Measurements from ENCODE around the gene AGTPBP1. TPM values are rescaled to one million over a fixed set of nuclear protein-coding genes. Genes with fewer than 3 reads are reported as not detected.

Gene AGTPBP1
- total and polyA plus RNA-seq, 4 experiments from 2014 or later = 27.5 to 56.7 (median 42.9) TPM

DNA sequence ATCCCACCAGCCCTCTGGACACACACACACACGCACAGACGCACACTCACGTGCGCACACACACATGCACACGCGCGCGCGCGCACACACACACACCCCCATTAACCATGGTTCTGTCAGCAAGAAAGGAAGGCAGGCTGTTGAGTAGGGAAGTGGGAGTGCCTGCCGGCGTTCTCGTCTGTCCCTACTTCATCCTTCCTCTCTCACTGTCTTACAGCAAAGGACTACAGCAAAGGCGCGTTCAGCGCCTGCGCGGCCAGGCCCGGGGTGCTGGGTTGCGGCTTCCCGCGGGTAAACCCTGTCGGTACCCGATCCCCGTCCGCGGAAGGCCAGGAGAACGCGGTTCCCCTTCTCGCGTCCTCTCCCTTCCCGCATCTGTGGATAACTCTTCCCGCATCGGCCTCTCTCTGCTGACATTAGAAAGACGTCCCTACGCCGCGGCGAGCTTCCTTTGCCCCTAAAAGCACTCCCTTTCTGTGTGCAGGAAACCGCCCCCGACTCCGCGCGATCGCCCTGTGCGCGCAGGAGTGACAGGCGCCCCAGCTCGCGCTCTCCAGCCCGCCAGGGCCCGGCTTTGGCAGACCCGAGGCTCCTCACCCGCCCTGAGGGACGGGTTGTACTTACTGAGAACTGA is 219.2 kb downstream of the AGTPBP1 start:
- no peak overlapping the region for H3K27ac ChIP-seq (ENCODE audit: low read depth, low read length)
- CTCF ChIA-PET (ENCODE audit: partially characterized antibody) = no interaction called here
- no peak overlapping the region for H3K4me3 ChIP-seq (ENCODE audit: low read length in 2 of 2)
- H3K4me1 Mint-ChIP-seq = peaks cover 0 to 9% (median 6%) of the 10 kb centered on the region in 4 donors
- no peaks in the 10 kb centered on the region for H3K9me3 ChIP-seq (ENCODE audit: control insufficient read depth in 1 of 2, low read length in 2 of 2)
- POLR2A ChIA-PET (ENCODE audit: partially characterized antibody) = no interaction called here
- H3K27me3 Mint-ChIP-seq = peaks cover 19 to 26% of the 10 kb centered on the region in 2 donors
- intact Hi-C loops (cut with micrococcal nuclease) = no loop called here
- peak overlapping the region; percentile 4 to 71 (median 62) for H3K4me3 Mint-ChIP-seq
- no peaks in the 10 kb centered on the region for H3K36me3 Mint-ChIP-seq
- no peak overlapping the region for H3K27ac Mint-ChIP-seq
- peaks cover 10% of the 10 kb centered on the region for H3K4me1 ChIP-seq (ENCODE audit: insufficient read depth, low read length)
- H3K9me3 Mint-ChIP-seq = no peaks in the 10 kb centered on the region
- no peaks in the 10 kb centered on the region for H3K36me3 ChIP-seq (ENCODE audit: insufficient read depth, low read length)
- H3K27me3 ChIP-seq (ENCODE audit: insufficient read depth, low read length) = no peaks in the 10 kb centered on the region
- peak in 1 of 5 donors; percentile 4 for DNase-seq

GRCh38 chr9:85521371-85522197 is 220.2 kb downstream of the AGTPBP1 start:
- Mint-ChIP-seq H3K27me3 (peaks cover 19 to 29% of the 10 kb centered on the region in 2 donors), H3K4me1 (peaks cover 0 to 9% (median 6%) of the 10 kb centered on the region in 4 donors), H3K27ac (no peak overlapping the region), H3K9me3 (no peaks in the 10 kb centered on the region), H3K36me3 (no peaks in the 10 kb centered on the region), H3K4me3 (peak overlapping the region in 3 of 8 donors; percentile 63 to 71 (median 69))
- H3K36me3 ChIP-seq (ENCODE audit: insufficient read depth, low read length) = no peaks in the 10 kb centered on the region
- intact Hi-C loops (cut with micrococcal nuclease) = no loop called here
- H3K4me1 ChIP-seq (ENCODE audit: insufficient read depth, low read length) = peaks cover 10% of the 10 kb centered on the region
- H3K27me3 ChIP-seq (ENCODE audit: insufficient read depth, low read length) = no peaks in the 10 kb centered on the region
- ChIA-PET CTCF (ENCODE audit: partially characterized antibody) (no interaction called here), POLR2A (ENCODE audit: partially characterized antibody) (no interaction called here)
- DNase-seq = no peak
- no peak overlapping the region for H3K27ac ChIP-seq (ENCODE audit: low read depth, low read length)
- H3K4me3 ChIP-seq (ENCODE audit: low read length in 2 of 2) = no peak overlapping the region
- H3K9me3 ChIP-seq (ENCODE audit: control insufficient read depth in 1 of 2, low read length in 2 of 2) = no peaks in the 10 kb centered on the region

DNA sequence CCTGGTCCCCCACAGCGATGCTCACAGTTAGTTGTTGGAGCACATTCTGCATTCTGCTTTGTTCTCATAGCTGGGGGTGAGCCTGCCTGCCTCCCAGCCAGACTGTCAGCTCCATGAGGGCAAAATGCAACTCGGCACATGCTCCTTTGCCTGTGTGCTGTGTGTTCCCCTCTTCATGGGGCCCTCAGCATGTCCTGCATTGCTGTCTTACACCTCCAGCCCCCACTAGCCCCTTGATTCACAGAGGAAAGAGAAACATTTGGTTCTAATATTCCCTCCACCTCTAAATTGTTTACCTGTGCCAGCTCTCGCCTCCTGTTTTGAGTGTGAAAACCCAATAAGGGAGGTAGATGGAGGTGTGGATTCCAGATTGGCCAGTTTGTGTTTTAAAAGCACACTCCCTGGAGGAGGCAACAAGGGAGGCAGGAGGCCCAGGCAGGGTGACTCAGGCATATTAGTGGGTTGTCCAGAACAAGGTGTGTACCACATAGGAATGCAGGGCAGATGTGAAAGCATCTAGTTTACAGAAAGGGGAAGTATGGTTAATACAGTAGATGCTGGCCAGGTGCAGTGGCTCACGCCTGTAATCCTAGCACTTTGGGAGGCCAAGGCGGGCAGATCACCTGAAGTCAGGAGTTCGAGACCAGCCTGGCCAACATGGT is 224.6 kb downstream of the AGTPBP1 start:
- no peak overlapping the region for H3K4me3 ChIP-seq (ENCODE audit: low read length in 2 of 2)
- Mint-ChIP-seq H3K4me3 (no peak overlapping the region), H3K9me3 (no peaks in the 10 kb centered on the region), H3K36me3 (no peaks in the 10 kb centered on the region), H3K4me1 (peaks cover 0 to under 1% (median 0%) of the 10 kb centered on the region in 4 donors), H3K27ac (no peak overlapping the region), H3K27me3 (peaks cover 10 to 17% of the 10 kb centered on the region in 2 donors)
- no peaks in the 10 kb centered on the region for H3K9me3 ChIP-seq (ENCODE audit: control insufficient read depth in 1 of 2, low read length in 2 of 2)
- CTCF ChIA-PET (ENCODE audit: partially characterized antibody) = no interaction called here
- no peaks in the 10 kb centered on the region for H3K36me3 ChIP-seq (ENCODE audit: insufficient read depth, low read length)
- H3K27me3 ChIP-seq (ENCODE audit: insufficient read depth, low read length) = no peaks in the 10 kb centered on the region
- no peaks in the 10 kb centered on the region for H3K4me1 ChIP-seq (ENCODE audit: insufficient read depth, low read length)
- no peak overlapping the region for H3K27ac ChIP-seq (ENCODE audit: low read depth, low read length)
- DNase-seq = no peak
- intact Hi-C loops (cut with micrococcal nuclease) = no loop called here
- POLR2A ChIA-PET (ENCODE audit: partially characterized antibody) = no interaction called here

DNA sequence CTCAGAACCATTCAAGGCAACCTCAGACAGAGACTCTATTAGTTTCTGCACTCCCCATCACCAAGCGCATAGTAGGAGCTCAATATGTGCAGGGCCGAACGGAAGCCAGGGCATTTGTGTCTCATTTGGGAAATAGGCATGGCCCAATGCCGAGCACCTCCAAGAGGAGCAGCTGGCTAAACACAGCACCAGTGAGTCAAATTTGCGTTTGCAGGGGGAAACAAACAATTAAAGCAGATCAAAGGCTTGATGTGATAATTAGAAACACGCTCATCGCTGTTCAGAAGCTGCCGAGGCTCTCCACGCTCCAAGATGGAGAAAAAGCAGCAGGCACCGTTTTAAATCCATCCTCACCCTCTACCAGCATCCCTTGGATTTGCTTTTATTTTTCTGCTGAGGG is 225.3 kb downstream of the AGTPBP1 start:
- Mint-ChIP-seq H3K4me3 (no peak overlapping the region), H3K4me1 (no peaks in the 10 kb centered on the region)

DNA sequence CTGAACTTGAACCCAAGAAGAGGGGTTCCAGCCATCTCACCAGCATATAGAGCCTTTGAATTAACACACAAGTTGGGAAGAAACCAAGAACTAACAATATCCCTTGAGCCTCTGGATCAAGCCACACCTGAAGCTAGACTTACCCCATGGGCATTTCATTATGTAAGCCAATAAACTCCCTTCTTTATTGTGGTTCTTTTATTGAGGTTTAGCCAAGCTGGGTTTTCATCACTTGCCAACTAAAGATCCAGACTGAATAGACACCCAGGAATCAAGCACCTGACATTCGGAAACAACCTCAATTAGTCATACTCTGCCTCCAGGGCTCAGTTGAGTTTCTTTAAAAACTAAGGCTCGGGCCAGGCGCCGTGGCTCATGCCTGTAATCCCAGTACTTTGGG is 226.7 kb downstream of the AGTPBP1 start:
- ChIA-PET POLR2A (ENCODE audit: partially characterized antibody) (no interaction called here), CTCF (ENCODE audit: partially characterized antibody) (no interaction called here)
- no peaks in the 10 kb centered on the region for H3K27me3 ChIP-seq (ENCODE audit: insufficient read depth, low read length)
- H3K4me1 ChIP-seq (ENCODE audit: insufficient read depth, low read length) = no peaks in the 10 kb centered on the region
- H3K27ac ChIP-seq (ENCODE audit: low read depth, low read length) = no peak overlapping the region
- H3K4me1 Mint-ChIP-seq = no peaks in the 10 kb centered on the region
- H3K9me3 ChIP-seq (ENCODE audit: control insufficient read depth in 1 of 2, low read length in 2 of 2) = no peaks in the 10 kb centered on the region
- no peak for DNase-seq
- H3K9me3 Mint-ChIP-seq = no peaks in the 10 kb centered on the region
- intact Hi-C loops (cut with micrococcal nuclease) = no loop called here
- H3K4me3 ChIP-seq (ENCODE audit: low read length in 2 of 2) = no peak overlapping the region
- H3K36me3 ChIP-seq (ENCODE audit: insufficient read depth, low read length) = no peaks in the 10 kb centered on the region
- H3K4me3 Mint-ChIP-seq = no peak overlapping the region
- peaks cover 11 to 12% of the 10 kb centered on the region in 2 donors for H3K27me3 Mint-ChIP-seq
- H3K27ac Mint-ChIP-seq = no peak overlapping the region
- H3K36me3 Mint-ChIP-seq = no peaks in the 10 kb centered on the region

More for the DNA sequence above, 225.3 kb downstream of the AGTPBP1 start:
- Histone ChIP-seq H3K4me3 (ENCODE audit: low read length in 2 of 2) (no peak overlapping the region), H3K9me3 (ENCODE audit: control insufficient read depth in 1 of 2, low read length in 2 of 2) (no peaks in the 10 kb centered on the region), H3K36me3 (ENCODE audit: insufficient read depth, low read length) (no peaks in the 10 kb centered on the region), H3K4me1 (ENCODE audit: insufficient read depth, low read length) (no peaks in the 10 kb centered on the region), H3K27ac (ENCODE audit: low read depth, low read length) (no peak overlapping the region), H3K27me3 (ENCODE audit: insufficient read depth, low read length) (no peaks in the 10 kb centered on the region)
- no peaks in the 10 kb centered on the region for H3K36me3 Mint-ChIP-seq
- DNase-seq = no peak
- ChIA-PET CTCF (ENCODE audit: partially characterized antibody) (no interaction called here), POLR2A (ENCODE audit: partially characterized antibody) (no interaction called here)
- no peaks in the 10 kb centered on the region for H3K9me3 Mint-ChIP-seq
- peaks cover 8 to 16% of the 10 kb centered on the region in 2 donors for H3K27me3 Mint-ChIP-seq
- no peak overlapping the region for H3K27ac Mint-ChIP-seq
- intact Hi-C loops (cut with micrococcal nuclease) = no loop called here

DNA sequence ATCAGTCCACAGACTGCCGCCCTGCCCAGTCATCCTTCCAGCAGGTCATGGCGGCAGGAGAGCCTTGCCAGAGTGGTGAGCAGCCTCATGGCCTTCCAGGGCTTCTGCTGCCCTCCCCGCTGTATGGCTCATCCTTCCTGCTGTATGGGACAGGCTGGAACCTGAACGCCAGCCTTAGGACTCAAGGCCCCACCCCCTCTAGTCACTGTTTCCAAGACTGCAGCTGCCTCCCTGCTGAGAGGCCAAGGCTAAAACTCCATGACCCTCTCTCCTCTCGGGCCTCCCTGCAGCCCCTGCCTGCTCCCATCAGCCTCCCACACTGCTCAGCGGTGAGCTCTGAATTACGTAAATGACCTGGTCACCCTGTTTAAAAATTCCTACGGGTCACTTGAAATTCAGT is 227.5 kb downstream of the AGTPBP1 start:
- H3K27me3 Mint-ChIP-seq = peaks cover 10 to 11% of the 10 kb centered on the region in 2 donors
- POLR2A ChIA-PET (ENCODE audit: partially characterized antibody) = no interaction called here
- H3K36me3 Mint-ChIP-seq = no peaks in the 10 kb centered on the region
- Histone ChIP-seq H3K9me3 (ENCODE audit: control insufficient read depth in 1 of 2, low read length in 2 of 2) (no peaks in the 10 kb centered on the region), H3K36me3 (ENCODE audit: insufficient read depth, low read length) (no peaks in the 10 kb centered on the region), H3K27me3 (ENCODE audit: insufficient read depth, low read length) (no peaks in the 10 kb centered on the region), H3K4me1 (ENCODE audit: insufficient read depth, low read length) (no peaks in the 10 kb centered on the region), H3K27ac (ENCODE audit: low read depth, low read length) (no peak overlapping the region), H3K4me3 (ENCODE audit: low read length in 2 of 2) (no peak overlapping the region)
- intact Hi-C loops (cut with micrococcal nuclease) = no loop called here
- no peaks in the 10 kb centered on the region for H3K4me1 Mint-ChIP-seq
- no peak overlapping the region for H3K27ac Mint-ChIP-seq
- H3K4me3 Mint-ChIP-seq = no peak overlapping the region
- H3K9me3 Mint-ChIP-seq = no peaks in the 10 kb centered on the region
- DNase-seq = no peak
- CTCF ChIA-PET (ENCODE audit: partially characterized antibody) = no interaction called here

DNA sequence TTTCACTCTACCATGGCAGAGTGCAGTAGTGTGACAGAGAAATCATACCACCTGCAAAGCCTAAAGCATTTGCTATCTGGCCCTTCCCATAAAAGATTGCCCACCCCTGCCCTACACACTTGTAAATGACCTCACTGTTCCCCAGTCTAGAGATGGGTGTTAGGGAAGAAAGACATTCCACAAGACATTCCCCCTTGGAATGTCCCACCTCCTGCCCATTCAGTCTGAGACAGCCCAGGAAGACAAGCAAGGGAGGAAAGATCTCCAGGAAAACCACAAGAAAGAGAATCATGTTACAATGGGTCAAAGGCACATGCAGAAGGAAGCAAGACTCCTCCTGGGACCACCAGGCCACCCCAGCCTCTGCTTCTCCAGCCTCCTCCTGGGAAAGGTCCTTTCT is 230.0 kb downstream of the AGTPBP1 start:
- Histone ChIP-seq H3K36me3 (ENCODE audit: insufficient read depth, low read length) (no peaks in the 10 kb centered on the region), H3K9me3 (ENCODE audit: control insufficient read depth in 1 of 2, low read length in 2 of 2) (no peaks in the 10 kb centered on the region), H3K27ac (ENCODE audit: low read depth, low read length) (no peak overlapping the region), H3K4me1 (ENCODE audit: insufficient read depth, low read length) (no peaks in the 10 kb centered on the region), H3K27me3 (ENCODE audit: insufficient read depth, low read length) (no peaks in the 10 kb centered on the region), H3K4me3 (ENCODE audit: low read length in 2 of 2) (no peak overlapping the region)
- CTCF ChIA-PET (ENCODE audit: partially characterized antibody) = no interaction called here
- H3K9me3 Mint-ChIP-seq = peaks cover 0 to 2% (median 0%) of the 10 kb centered on the region in 8 donors
- no peaks in the 10 kb centered on the region for H3K4me1 Mint-ChIP-seq
- peaks cover 11 to 19% of the 10 kb centered on the region in 2 donors for H3K27me3 Mint-ChIP-seq
- POLR2A ChIA-PET (ENCODE audit: partially characterized antibody) = no interaction called here
- intact Hi-C loops (cut with micrococcal nuclease) = no loop called here
- no peak for DNase-seq
- no peaks in the 10 kb centered on the region for H3K36me3 Mint-ChIP-seq
- no peak overlapping the region for H3K4me3 Mint-ChIP-seq
- H3K27ac Mint-ChIP-seq = no peak overlapping the region

Measured in CD4-positive, alpha-beta memory T cell (primary cell).